GM12801 (cell line): Measurements from ENCODE around the gene SEMA5A.

Experiments used
- TF ChIP-seq, protein P1 (sequence below): IDR thresholded peaks from one replicate; pipeline ENCODE4 v1.5.1; 2011; ENCODE audit warnings: control low read depth; ENCODE audit not compliant: insufficient read length; ENCODE audit errors: extremely low read depth

SEMA5A gene

GRCh38 chr5:9358961-9359685 lies 186.8 kb downstream of the SEMA5A start:
- TF ChIP-seq, protein P1, sequence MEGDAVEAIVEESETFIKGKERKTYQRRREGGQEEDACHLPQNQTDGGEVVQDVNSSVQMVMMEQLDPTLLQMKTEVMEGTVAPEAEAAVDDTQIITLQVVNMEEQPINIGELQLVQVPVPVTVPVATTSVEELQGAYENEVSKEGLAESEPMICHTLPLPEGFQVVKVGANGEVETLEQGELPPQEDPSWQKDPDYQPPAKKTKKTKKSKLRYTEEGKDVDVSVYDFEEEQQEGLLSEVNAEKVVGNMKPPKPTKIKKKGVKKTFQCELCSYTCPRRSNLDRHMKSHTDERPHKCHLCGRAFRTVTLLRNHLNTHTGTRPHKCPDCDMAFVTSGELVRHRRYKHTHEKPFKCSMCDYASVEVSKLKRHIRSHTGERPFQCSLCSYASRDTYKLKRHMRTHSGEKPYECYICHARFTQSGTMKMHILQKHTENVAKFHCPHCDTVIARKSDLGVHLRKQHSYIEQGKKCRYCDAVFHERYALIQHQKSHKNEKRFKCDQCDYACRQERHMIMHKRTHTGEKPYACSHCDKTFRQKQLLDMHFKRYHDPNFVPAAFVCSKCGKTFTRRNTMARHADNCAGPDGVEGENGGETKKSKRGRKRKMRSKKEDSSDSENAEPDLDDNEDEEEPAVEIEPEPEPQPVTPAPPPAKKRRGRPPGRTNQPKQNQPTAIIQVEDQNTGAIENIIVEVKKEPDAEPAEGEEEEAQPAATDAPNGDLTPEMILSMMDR = no peak

DNA sequence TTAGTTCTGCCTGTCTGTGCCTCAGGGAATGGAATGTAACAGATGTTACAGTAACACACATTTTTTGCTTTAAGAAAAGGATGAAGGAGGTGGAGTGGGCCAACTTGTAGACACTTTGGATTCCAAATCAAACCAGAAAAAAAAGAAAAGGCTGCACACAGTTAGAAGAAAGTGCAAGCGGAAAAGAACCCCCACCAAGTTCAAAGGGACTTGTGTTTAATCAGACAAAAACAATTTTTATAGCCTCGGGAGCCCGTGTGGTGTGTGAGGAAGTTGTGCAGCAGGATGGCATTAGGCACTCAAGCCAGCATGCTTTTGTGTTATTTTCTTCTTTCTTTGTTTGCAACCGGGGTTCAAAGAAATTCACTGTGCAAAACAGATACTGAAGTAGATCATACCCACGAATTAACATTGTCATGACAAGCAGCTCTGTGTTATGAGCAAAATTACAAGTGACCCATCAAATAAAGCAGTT lies 189.5 kb downstream of the SEMA5A start:
- TF ChIP-seq, protein P1 = no peak

DNA sequence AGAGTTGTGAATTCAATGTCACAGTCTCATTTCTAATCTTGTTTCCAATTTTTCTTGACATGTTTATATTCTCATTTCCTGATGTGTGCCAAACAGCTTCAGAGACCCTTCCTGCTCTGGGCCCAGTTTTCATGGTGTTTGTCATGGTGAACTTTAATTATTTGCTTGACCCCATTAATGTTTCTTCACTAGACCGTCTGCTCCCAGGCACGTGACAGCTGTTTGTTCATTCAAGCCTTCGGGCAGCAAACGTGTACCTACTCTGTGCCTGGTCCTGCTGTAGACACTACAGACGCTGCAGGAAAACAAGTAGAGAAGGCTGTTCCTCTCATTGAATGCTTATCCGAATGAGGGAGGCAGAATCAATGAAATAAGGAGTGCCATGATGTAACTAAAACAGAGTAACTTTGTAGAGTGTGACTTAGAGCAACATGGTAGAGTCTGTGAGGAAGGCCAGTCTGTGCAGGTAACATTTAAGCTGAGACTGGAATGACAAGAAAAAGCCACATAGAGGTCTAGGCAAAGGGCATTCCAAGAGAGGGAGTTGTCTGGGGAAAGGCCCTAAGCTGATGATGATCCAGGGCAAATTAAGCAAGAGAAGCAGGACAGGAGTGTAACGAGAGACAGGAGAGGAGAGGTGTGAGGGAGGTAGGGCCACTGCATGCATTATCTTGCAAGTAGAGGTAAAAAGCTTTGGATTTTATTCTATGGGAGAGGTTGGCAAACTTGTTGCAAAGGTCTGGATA lies 191.4 kb downstream of the SEMA5A start:
- TF ChIP-seq, protein P1 = no peak

GRCh38 chr5:9351546-9351945 lies 194.3 kb downstream of the SEMA5A start:
- TF ChIP-seq, protein P1 = no peak

DNA sequence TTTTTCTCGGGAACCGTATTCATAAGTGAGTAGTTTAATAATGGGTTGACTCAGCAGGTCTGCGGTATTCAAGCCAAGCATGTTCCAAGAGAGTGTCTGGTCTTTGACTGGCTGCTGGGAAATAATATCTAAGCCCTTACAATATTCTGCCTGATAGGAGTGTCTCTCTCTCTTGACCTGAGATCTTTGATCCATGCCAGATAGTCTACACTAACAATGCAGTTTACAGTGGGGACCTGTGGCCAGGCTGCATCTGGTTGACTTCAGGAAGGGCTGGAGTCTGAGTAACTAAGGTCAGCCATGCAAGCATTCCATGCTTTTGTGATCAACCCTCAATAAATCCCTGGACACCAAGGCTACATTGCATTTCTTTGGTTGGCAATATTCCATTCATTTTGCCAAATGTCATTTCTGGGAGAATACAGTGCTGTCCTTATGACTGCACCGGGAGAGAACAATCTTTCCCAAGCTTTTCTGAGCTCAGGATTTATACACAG lies 195.5 kb downstream of the SEMA5A start:
- TF ChIP-seq, protein P1 = no peak

DNA sequence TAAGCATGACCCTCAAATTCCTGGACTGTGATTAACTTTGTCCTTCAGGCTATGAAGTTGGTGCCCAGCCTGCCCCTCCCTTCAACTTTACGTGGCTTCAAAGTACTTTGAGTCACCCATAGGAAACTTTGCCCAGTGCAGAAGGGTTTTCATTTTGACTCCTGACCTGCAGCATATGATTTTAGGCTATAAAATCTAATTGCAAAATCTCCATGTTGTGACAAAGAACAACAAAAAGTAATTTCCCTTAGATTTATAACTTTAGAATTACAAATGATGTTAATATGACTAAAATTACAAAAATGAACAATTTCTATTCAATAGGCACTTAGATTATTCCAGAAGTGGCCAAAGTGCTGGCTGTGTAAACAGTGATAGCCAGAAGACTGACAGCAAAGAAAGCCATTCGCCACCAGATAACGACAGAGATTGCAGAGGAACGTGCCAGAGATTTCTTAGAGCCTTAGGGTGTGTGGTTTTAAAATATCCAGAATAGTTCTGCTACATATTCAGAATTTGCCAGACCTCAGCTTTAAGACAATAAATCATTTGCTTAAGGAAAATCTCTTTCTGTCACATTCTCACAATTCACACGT lies 197.4 kb downstream of the SEMA5A start:
- TF ChIP-seq, protein P1 = no peak
